Esophagus muscularis mucosa (tissue), 4 donors: Measurements from ENCODE around the gene PRR15L. TPM values are rescaled to one million over a fixed set of nuclear protein-coding genes. Genes with fewer than 3 reads are reported as not detected.

Source experiments
- DNase-seq: peaks from one replicate; pipeline ENCODE4 v3.0.0-alpha.2; 2017; ENCODE audit errors: extremely low spot score
- H3K27ac ChIP-seq, 4 donors: fragments of 200-600 bp; sonication (generic); replicated peaks in 1 of 4; 1 replicate in 3 of 4; 2 replicates in 1 of 4; pipeline ENCODE4 v1.5.1; 2016 to 2019; ENCODE audit warnings: mild to moderate bottlenecking in 1 of 4
- H3K27me3 ChIP-seq, 4 donors: fragments of 200-600 bp; sonication (generic); one replicate each; pipeline versions ENCODE4 v1.5.1 to v1.6.0; 2016 to 2019
- H3K36me3 ChIP-seq, 4 donors: fragments of 200-600 bp; sonication (generic); one replicate each; pipeline ENCODE4 v1.5.1; 2016 to 2019
- H3K4me1 ChIP-seq, 4 donors: fragments of 200-600 bp; sonication (generic); one replicate each; pipeline ENCODE4 v1.5.1; 2016 to 2019
- H3K4me3 ChIP-seq, 4 donors: fragments of 200-600 bp; sonication (generic); 1 replicate in 2 of 4; 2 replicates in 2 of 4; pipeline ENCODE4 v1.5.1; 2016 to 2019; ENCODE audit warnings: mild to moderate bottlenecking in 4 of 4, moderate library complexity in 1 of 4
- H3K9me3 ChIP-seq, 4 donors: fragments of 200-600 bp; sonication (generic); 1 replicate in 3 of 4; 2 replicates in 1 of 4; pipeline ENCODE4 v1.5.1; 2016 to 2019
- CTCF ChIP-seq, 3 experiments: fragments of 200-600 bp in 2 of 3; fragments of 450-650 bp in 1 of 3; sonication (generic) in 2 of 3; IDR thresholded peaks; one replicate each; pipeline ENCODE4 v1.5.1; 2017 to 2019; ENCODE audit warnings: antibody characterized with exemption in 3 of 3, mild to moderate bottlenecking in 2 of 3, moderate library complexity in 1 of 3
- EP300 ChIP-seq: sonication (generic); formaldehyde crosslinking; IDR thresholded peaks from one replicate; pipeline ENCODE4 v1.6.1; 2017; ENCODE audit warnings: antibody characterized with exemption
- POLR2A ChIP-seq: fragments of 450-650 bp; IDR thresholded peaks from one replicate; pipeline ENCODE4 v1.6.1; 2017; ENCODE audit warnings: antibody characterized with exemption, moderate library complexity, mild to moderate bottlenecking, low read depth
- POLR2AphosphoS5 ChIP-seq, 2 donors: sonication (generic); formaldehyde crosslinking; IDR thresholded peaks; one replicate each; pipeline ENCODE4 v1.6.1; 2017; ENCODE audit warnings: antibody characterized with exemption in 2 of 2
- WGBS: methylation state at CpG from one replicate; pipeline ENCODE4 v1.1.5; 2018; 5-methylcytosine and 5-hydroxymethylcytosine counted together
- intact Hi-C: fragments of 100-400 bp; cut with DNase I; formaldehyde crosslinking; loops from one replicate; pipeline ENCODE4 v1.15.1; 2023
- total RNA-seq, 4 donors: library from RNA; depleted of rRNA; stranded (reverse); fragments of >200 nt; gene quantifications; one replicate each; pipeline versions ENCODE4 v1.1.0 to v1.2.1, GENCODE V29; 2016

The PRR15L gene
- total RNA-seq, 4 donors from 2014 or later, result not detected

- H3K4me3 ChIP-seq, result peak overlapping the region in 1 of 4 donors; percentile 18
Measured at GRCh38 chr17:47956791-47957590, 692 bp downstream of the PRR15L start.

GRCh38 chr17:47955497-47956461, 1.9 kb downstream of the PRR15L start:
- Histone ChIP-seq H3K9me3 (no peaks in the 10 kb centered on the region), H3K4me3 (no peak overlapping the region), H3K27me3 (no peaks in the 10 kb centered on the region), H3K36me3 (peaks cover 0 to 6% (median 0%) of the 10 kb centered on the region in 4 donors), H3K4me1 (peaks cover 0 to 4% (median 0%) of the 10 kb centered on the region in 4 donors), H3K27ac (peak overlapping the region in 1 of 4 donors; percentile 34)
- TF ChIP-seq CTCF (IDR thresholded peaks at IDR 0.05), result no peak
- no peak for TF ChIP-seq POLR2A
- no peak for TF ChIP-seq POLR2AphosphoS5 (IDR thresholded peaks at IDR 0.05)
- no peak for TF ChIP-seq EP300
- no peak for DNase-seq
- intact Hi-C loops, result no loop called here
- WGBS, result 90% methylated on average over 6 of the region's 7 CpGs

More at GRCh38 chr17:47956791-47957590, 692 bp downstream of the PRR15L start:
- H3K36me3 ChIP-seq, result no peaks in the 10 kb centered on the region
- TF ChIP-seq EP300 (no peak), POLR2AphosphoS5 (IDR thresholded peaks at IDR 0.05) (no peak), CTCF (IDR thresholded peaks at IDR 0.05) (no peak), POLR2A (no peak)
- intact Hi-C loops, result no loop called here
- no peak for DNase-seq
- WGBS, result 93% methylated on average over 4 of the region's 4 CpGs
- H3K27me3 ChIP-seq, result no peaks in the 10 kb centered on the region
- H3K9me3 ChIP-seq, result no peaks in the 10 kb centered on the region
- H3K4me1 ChIP-seq, result peaks cover 0 to 4% (median 0%) of the 10 kb centered on the region in 4 donors
- no peak overlapping the region for H3K27ac ChIP-seq

GRCh38 chr17:47953909-47954308, 3.8 kb downstream of the PRR15L start:
- no peak for TF ChIP-seq EP300
- no peak for TF ChIP-seq CTCF (IDR thresholded peaks at IDR 0.05)
- TF ChIP-seq POLR2A, result no peak
- TF ChIP-seq POLR2AphosphoS5 (IDR thresholded peaks at IDR 0.05), result no peak
- Histone ChIP-seq H3K27ac (no peak overlapping the region), H3K36me3 (peaks cover 0 to 7% (median 0%) of the 10 kb centered on the region in 4 donors), H3K27me3 (no peaks in the 10 kb centered on the region), H3K4me3 (no peak overlapping the region), H3K9me3 (no peaks in the 10 kb centered on the region), H3K4me1 (peaks cover 9 to 20% (median 12%) of the 10 kb centered on the region in 4 donors)
- DNase-seq, result no peak
- intact Hi-C loops, result loop anchor here (5.0 kb wide), 1 partner anchor 63 kb away; no protein-coding TSS in a partner anchor

- no peak for DNase-seq
- Histone ChIP-seq H3K27ac (no peak overlapping the region), H3K27me3 (no peaks in the 10 kb centered on the region), H3K4me3 (no peak overlapping the region), H3K36me3 (peaks cover 0 to 19% (median 6%) of the 10 kb centered on the region in 4 donors), H3K9me3 (no peaks in the 10 kb centered on the region), H3K4me1 (peaks cover 12 to 27% (median 18%) of the 10 kb centered on the region in 4 donors)
- WGBS, result 83% methylated on average over 12 of the region's 12 CpGs
- TF ChIP-seq EP300 (no peak), POLR2A (no peak), CTCF (IDR thresholded peaks at IDR 0.05) (no peak), POLR2AphosphoS5 (IDR thresholded peaks at IDR 0.05) (no peak)
- intact Hi-C loops, result loop anchor here (5.0 kb wide), 1 partner anchor 65 kb away; no protein-coding TSS in a partner anchor
Measured at GRCh38 chr17:47952171-47953021, 5.3 kb downstream of the PRR15L start.
